Measurements from ENCODE around the gene NPFFR1.

Gene NPFFR1

DNA sequence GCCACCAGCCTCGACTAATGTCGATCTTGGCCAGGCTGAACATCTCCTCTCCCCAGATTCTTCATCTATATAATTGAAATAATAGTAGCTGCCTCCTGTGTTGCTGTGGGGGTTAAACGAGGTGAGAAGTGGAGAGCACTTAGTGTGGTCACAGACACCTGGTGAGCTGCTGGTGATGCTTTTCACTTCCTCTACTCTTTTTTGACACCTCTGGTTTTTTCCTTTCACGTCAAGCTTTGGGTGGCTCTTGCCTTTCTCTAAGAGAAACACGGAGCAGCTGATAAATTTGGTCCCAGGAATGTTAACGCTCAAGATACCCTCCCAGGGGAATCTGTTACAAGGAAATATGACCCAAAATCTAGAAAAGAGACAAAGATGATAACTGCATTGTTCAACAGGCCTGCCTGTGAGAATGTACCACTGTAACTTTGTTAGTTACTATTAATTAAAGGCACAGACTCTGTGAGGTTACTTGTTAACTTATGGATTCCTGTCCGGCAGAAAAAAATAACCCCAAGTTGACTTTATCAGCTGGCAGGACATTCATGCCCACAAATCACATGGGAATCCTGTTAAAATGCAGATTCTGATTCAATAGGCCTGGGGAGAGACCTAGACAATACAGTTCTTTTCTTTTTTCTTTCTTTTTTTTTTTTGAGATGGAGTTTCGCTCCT, 9.5 kb upstream of the NPFFR1 start:
- TF ChIP-seq SIN3A (IDR thresholded peaks at IDR 0.05; ENCODE audit: borderline replicate concordance, insufficient read depth, low read length) = no peak
- no peak for TF ChIP-seq FOXP2 (optimal IDR thresholded peaks at IDR 0.05; ENCODE audit: borderline replicate concordance, extremely low read depth, extremely low read length, insufficient read depth)
- TF ChIP-seq, protein P1, sequence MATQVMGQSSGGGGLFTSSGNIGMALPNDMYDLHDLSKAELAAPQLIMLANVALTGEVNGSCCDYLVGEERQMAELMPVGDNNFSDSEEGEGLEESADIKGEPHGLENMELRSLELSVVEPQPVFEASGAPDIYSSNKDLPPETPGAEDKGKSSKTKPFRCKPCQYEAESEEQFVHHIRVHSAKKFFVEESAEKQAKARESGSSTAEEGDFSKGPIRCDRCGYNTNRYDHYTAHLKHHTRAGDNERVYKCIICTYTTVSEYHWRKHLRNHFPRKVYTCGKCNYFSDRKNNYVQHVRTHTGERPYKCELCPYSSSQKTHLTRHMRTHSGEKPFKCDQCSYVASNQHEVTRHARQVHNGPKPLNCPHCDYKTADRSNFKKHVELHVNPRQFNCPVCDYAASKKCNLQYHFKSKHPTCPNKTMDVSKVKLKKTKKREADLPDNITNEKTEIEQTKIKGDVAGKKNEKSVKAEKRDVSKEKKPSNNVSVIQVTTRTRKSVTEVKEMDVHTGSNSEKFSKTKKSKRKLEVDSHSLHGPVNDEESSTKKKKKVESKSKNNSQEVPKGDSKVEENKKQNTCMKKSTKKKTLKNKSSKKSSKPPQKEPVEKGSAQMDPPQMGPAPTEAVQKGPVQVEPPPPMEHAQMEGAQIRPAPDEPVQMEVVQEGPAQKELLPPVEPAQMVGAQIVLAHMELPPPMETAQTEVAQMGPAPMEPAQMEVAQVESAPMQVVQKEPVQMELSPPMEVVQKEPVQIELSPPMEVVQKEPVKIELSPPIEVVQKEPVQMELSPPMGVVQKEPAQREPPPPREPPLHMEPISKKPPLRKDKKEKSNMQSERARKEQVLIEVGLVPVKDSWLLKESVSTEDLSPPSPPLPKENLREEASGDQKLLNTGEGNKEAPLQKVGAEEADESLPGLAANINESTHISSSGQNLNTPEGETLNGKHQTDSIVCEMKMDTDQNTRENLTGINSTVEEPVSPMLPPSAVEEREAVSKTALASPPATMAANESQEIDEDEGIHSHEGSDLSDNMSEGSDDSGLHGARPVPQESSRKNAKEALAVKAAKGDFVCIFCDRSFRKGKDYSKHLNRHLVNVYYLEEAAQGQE (IDR thresholded peaks at IDR 0.05; ENCODE audit: insufficient read depth in 1 of 2, low read depth in 2 of 2, low read length in 2 of 2) = no peak
- no peak for TF ChIP-seq POLR2AphosphoS5 (IDR thresholded peaks at IDR 0.05; ENCODE audit: low read depth, low read length)
- TF ChIP-seq TAF1 (IDR thresholded peaks at IDR 0.05; ENCODE audit: borderline replicate concordance, insufficient read depth, low read length) = no peak

- TF ChIP-seq POLR2AphosphoS5 (IDR thresholded peaks at IDR 0.05; ENCODE audit: low read depth, low read length) (no peak), SIN3A (IDR thresholded peaks at IDR 0.05; ENCODE audit: borderline replicate concordance, insufficient read depth, low read length) (no peak), FOXP2 (optimal IDR thresholded peaks at IDR 0.05; ENCODE audit: borderline replicate concordance, extremely low read depth, extremely low read length, insufficient read depth) (no peak), TAF1 (IDR thresholded peaks at IDR 0.05; ENCODE audit: borderline replicate concordance, insufficient read depth, low read length) (no peak)
- TF ChIP-seq, protein P1 (IDR thresholded peaks at IDR 0.05; ENCODE audit: insufficient read depth in 1 of 2, low read depth in 2 of 2, low read length in 2 of 2) = no peak
These were observed 8.2 kb upstream of the NPFFR1 start for GRCh38 chr10:70292004-70292403.

DNA sequence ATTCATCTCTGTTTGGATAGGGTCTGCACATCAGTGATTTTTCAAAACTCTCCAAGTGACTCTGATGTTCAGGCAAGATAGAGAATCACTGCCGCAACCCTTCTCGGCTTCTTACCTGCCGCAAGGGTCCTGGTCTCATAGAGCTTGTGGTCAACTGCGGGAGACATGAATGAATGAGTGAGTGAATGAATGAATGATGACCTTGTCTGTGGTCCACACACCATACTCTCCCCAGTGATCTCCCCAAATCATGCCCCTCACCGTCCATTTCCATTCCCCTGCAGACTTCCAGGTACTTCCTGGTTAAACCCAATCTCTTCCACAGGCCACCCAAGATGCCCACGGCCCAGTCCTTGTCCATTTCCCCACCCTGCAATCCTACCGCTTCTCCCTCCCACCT, 5.9 kb upstream of the NPFFR1 start:
- TF ChIP-seq, protein P1 (IDR thresholded peaks at IDR 0.05; ENCODE audit: insufficient read depth in 1 of 2, low read depth in 2 of 2, low read length in 2 of 2) = no peak

GRCh38 chr10:70286616-70287015, 2.8 kb upstream of the NPFFR1 start:
- TF ChIP-seq, protein P1 (IDR thresholded peaks at IDR 0.05; ENCODE audit: insufficient read depth in 1 of 2, low read depth in 2 of 2, low read length in 2 of 2) = no peak
- TF ChIP-seq SIN3A (IDR thresholded peaks at IDR 0.05; ENCODE audit: borderline replicate concordance, insufficient read depth, low read length) (no peak), FOXP2 (optimal IDR thresholded peaks at IDR 0.05; ENCODE audit: borderline replicate concordance, extremely low read depth, extremely low read length, insufficient read depth) (no peak), TAF1 (IDR thresholded peaks at IDR 0.05; ENCODE audit: borderline replicate concordance, insufficient read depth, low read length) (no peak), POLR2AphosphoS5 (IDR thresholded peaks at IDR 0.05; ENCODE audit: low read depth, low read length) (no peak)

GRCh38 chr10:70285476-70285831, 1.6 kb upstream of the NPFFR1 start:
- no peak for TF ChIP-seq TAF1 (IDR thresholded peaks at IDR 0.05; ENCODE audit: borderline replicate concordance, insufficient read depth, low read length)
